ENCODE measurements around the gene STK17A. TPM values are rescaled to one million over a fixed set of nuclear protein-coding genes. Genes with fewer than 3 reads are reported as not detected.

STK17A gene
- total and polyA plus RNA-seq, 2 of the 8 experiments (the other 6 are each of a cell fraction or from before 2014, with no cell fraction given), result 2.2 to 12.2 TPM

- 99% methylated on average over 3 of the region's 3 CpGs; no CpG with 5 or more reads in 1 of the 2 experiments for WGBS, 2 experiments (ENCODE audit: extremely low coverage in 1 of 2, insufficient coverage in 1 of 2, insufficient read length in 1 of 2, insufficient replicate concordance in 2 of 2, low coverage in 1 of 2, low lambda C conversion rate in 2 of 2, missing lambda C conversion rate in 1 of 2)
- POLR2A ChIA-PET (ENCODE audit: partially characterized antibody), result no interaction called here
- H3K27ac ChIP-seq (ENCODE audit: low read depth, low read length), result no peak overlapping the region
- no peak overlapping the region for H3K4ac ChIP-seq (replicated peaks; ENCODE audit: insufficient read length, low read depth, low read length)
- H2BK120ac ChIP-seq (replicated peaks; ENCODE audit: low read depth, low read length), result no peak overlapping the region
- no peak overlapping the region for H2BK5ac ChIP-seq (ENCODE audit: low read depth, low read length)
- H3K4me2 ChIP-seq (ENCODE audit: insufficient read depth in 1 of 2, low read depth in 2 of 2, low read length in 2 of 2), result no peak overlapping the region
- no peak overlapping the region for H3K4me3 ChIP-seq (ENCODE audit: extremely low read depth in 1 of 4, insufficient read depth in 2 of 4, low read depth in 3 of 4, low read length in 4 of 4)
- DNase-seq (ENCODE audit: low read depth in 1 of 2, low spot score in 2 of 2) (no peak), FAIRE-seq (no peak)
- H3K23ac ChIP-seq (ENCODE audit: insufficient read length), result no peak overlapping the region
- no peaks in the 10 kb centered on the region for H3K79me1 ChIP-seq (ENCODE audit: low read depth, low read length)
- CTCF ChIA-PET (ENCODE audit: partially characterized antibody), result no interaction called here
- H3K36me3 ChIP-seq (ENCODE audit: control insufficient read depth in 2 of 4, insufficient read depth in 4 of 4, low read length in 3 of 4), result no peaks in the 10 kb centered on the region
- no peaks in the 10 kb centered on the region for H3K79me2 ChIP-seq (ENCODE audit: control insufficient read depth in 1 of 2, insufficient read depth in 2 of 2, low read length in 2 of 2)
- no peak overlapping the region for H2BK15ac ChIP-seq (ENCODE audit: low read length)
- H3K4me1 ChIP-seq (replicated peaks in 1 of 4; ENCODE audit: control insufficient read depth in 3 of 4, insufficient read depth in 4 of 4, low read length in 3 of 4), result peaks cover 0 to 3% (median under 1%) of the 10 kb centered on the region in 4 experiments; a peak in 1 of 7 replicates
- H4K91ac ChIP-seq (replicated peaks; ENCODE audit: insufficient read length, low read length), result no peak overlapping the region
- no peak overlapping the region for H2AK5ac ChIP-seq (ENCODE audit: low read depth, low read length)
- H3K23me2 ChIP-seq (ENCODE audit: low read depth, low read length), result no peaks in the 10 kb centered on the region
- H2BK12ac ChIP-seq (ENCODE audit: low read depth, low read length), result no peak overlapping the region
- H4K8ac ChIP-seq (ENCODE audit: extremely low read depth, insufficient read depth, low read length), result no peak overlapping the region
- H3K18ac ChIP-seq (ENCODE audit: extremely low read depth, low read length), result no peak overlapping the region
- H3K27me3 ChIP-seq (replicated peaks in 1 of 4; ENCODE audit: control insufficient read depth in 3 of 4, extremely low read depth in 1 of 4, insufficient read depth in 3 of 4, low read length in 3 of 4), result no peaks in the 10 kb centered on the region
- H3K14ac ChIP-seq (ENCODE audit: insufficient read length), result no peak overlapping the region
- no peak overlapping the region for H3K9ac ChIP-seq (replicated peaks in 1 of 4; ENCODE audit: extremely low read depth in 1 of 4, low read depth in 3 of 4, low read length in 3 of 4)
- no peak overlapping the region for H2AFZ ChIP-seq (ENCODE audit: low read length)
- no peak overlapping the region for H3K56ac ChIP-seq (replicated peaks; ENCODE audit: insufficient read length, low read depth, low read length)
- H4K5ac ChIP-seq (ENCODE audit: insufficient read length, low read depth, low read length), result no peak overlapping the region
- no peaks in the 10 kb centered on the region for H3K9me3 ChIP-seq (ENCODE audit: insufficient read depth in 2 of 2, low read depth in 1 of 2, low read length in 1 of 2)
- no peaks in the 10 kb centered on the region for H4K20me1 ChIP-seq (replicated peaks in 1 of 2; ENCODE audit: control insufficient read depth in 1 of 2, insufficient read depth in 2 of 2, low read length in 2 of 2)
- H2BK20ac ChIP-seq (ENCODE audit: low read length), result no peak overlapping the region
- no peak for TF ChIP-seq ATF2 (IDR thresholded peaks at IDR 0.05; ENCODE audit: low read length)
- no peak for TF ChIP-seq SIX5 (IDR thresholded peaks at IDR 0.05; ENCODE audit: low read depth, low read length)
- TF ChIP-seq FOSL1 (IDR thresholded peaks at IDR 0.05; ENCODE audit: insufficient read depth, low read depth, low read length), result no peak
- no peak for TF ChIP-seq CBX8 (IDR thresholded peaks at IDR 0.05; ENCODE audit: borderline replicate concordance, low read depth, low read length)
- TF ChIP-seq CTCF (IDR thresholded peaks at IDR 0.05; ENCODE audit: control extremely low read depth in 1 of 3, insufficient read depth in 1 of 3, low read depth in 1 of 3, low read length in 3 of 3), result no peak
- TF ChIP-seq CHD2 (IDR thresholded peaks at IDR 0.05; ENCODE audit: low read length), result no peak
- no peak for TF ChIP-seq SAP30 (IDR thresholded peaks at IDR 0.05; ENCODE audit: insufficient read depth, insufficient replicate concordance, low read length)
- no peak for TF ChIP-seq TCF12 (IDR thresholded peaks at IDR 0.05; ENCODE audit: low read depth, low read length)
- TF ChIP-seq RFX5 (IDR thresholded peaks at IDR 0.05; ENCODE audit: borderline replicate concordance, low read depth, low read length), result no peak
- no peak for TF ChIP-seq CHD1 (IDR thresholded peaks at IDR 0.05; ENCODE audit: low read depth, low read length)
- no peak for TF ChIP-seq HDAC6 (IDR thresholded peaks at IDR 0.05; ENCODE audit: low read depth, low read length)
Observed at GRCh38 chr7:43576241-43576640, 6.7 kb upstream of the STK17A start.
